Neural crest cell (in vitro differentiated cells): ENCODE data around the gene AQP5. TPM values are rescaled to one million over a fixed set of nuclear protein-coding genes. Genes with fewer than 3 reads are reported as not detected.

Experiments used
- DNase-seq: peaks from one replicate; pipeline ENCODE4 v3.0.0; 2021; ENCODE audit warnings: low read depth, mixed read lengths, low spot score
- H3K27ac Mint-ChIP-seq: one replicate; pipeline ENCODE4 v1.8.0; 2021; ENCODE audit warnings: mild to moderate bottlenecking, mixed read lengths; ENCODE audit not compliant: unreplicated experiment
- H3K27me3 Mint-ChIP-seq: 2 replicates; pipeline ENCODE4 v1.8.0; 2021; ENCODE audit warnings: low read depth, mild to moderate bottlenecking, mixed read lengths
- H3K36me3 Mint-ChIP-seq: 2 replicates; pipeline ENCODE4 v1.8.0; 2021; ENCODE audit warnings: low read depth, mild to moderate bottlenecking, mixed read lengths
- H3K4me1 Mint-ChIP-seq: 2 replicates; pipeline ENCODE4 v1.8.0; 2021; ENCODE audit warnings: mixed read lengths
- H3K4me3 Mint-ChIP-seq: one replicate; pipeline ENCODE4 v1.8.0; 2021; ENCODE audit warnings: mild to moderate bottlenecking, mixed read lengths
- H3K9me3 Mint-ChIP-seq: 2 replicates; pipeline ENCODE4 v1.8.0; 2021; ENCODE audit warnings: mixed read lengths
- CTCF ChIP-seq: fragments of 200-600 bp; sonication (generic); conservative IDR thresholded peaks from 2 replicates; pipeline ENCODE4 v1.5.0; 2021; ENCODE audit warnings: antibody characterized with exemption, mild to moderate bottlenecking
- total RNA-seq: library from RNA; stranded (reverse); gene quantifications from 2 replicates; pipeline ENCODE4 v1.2.1, GENCODE V29; 2021

AQP5 gene
- total RNA-seq, 1 donor from 2014 or later = 1.2 TPM

- no peak overlapping the region for H3K27ac Mint-ChIP-seq
These were observed 43.5 kb downstream of the AQP5 start for GRCh38 chr12:50005175-50005574.

GRCh38 chr12:50006280-50006679 is 44.6 kb downstream of the AQP5 start:
- TF ChIP-seq CTCF = no peak
- H3K9me3 Mint-ChIP-seq = no peaks in the 10 kb centered on the region
- H3K4me1 Mint-ChIP-seq = no peaks in the 10 kb centered on the region
- no peak for DNase-seq
- no peaks in the 10 kb centered on the region for H3K27me3 Mint-ChIP-seq
- no peak overlapping the region for H3K4me3 Mint-ChIP-seq
- H3K27ac Mint-ChIP-seq = no peak overlapping the region
- H3K36me3 Mint-ChIP-seq = peaks cover 3% of the 10 kb centered on the region

More at GRCh38 chr12:50005175-50005574, 43.5 kb downstream of the AQP5 start:
- Mint-ChIP-seq H3K4me3 (no peak overlapping the region), H3K9me3 (no peaks in the 10 kb centered on the region), H3K27me3 (no peaks in the 10 kb centered on the region), H3K36me3 (peaks cover 7% of the 10 kb centered on the region), H3K4me1 (no peaks in the 10 kb centered on the region)
- TF ChIP-seq CTCF = no peak
- DNase-seq = no peak

- TF ChIP-seq CTCF = no peak
- no peak for DNase-seq
- Mint-ChIP-seq H3K27ac (peak overlapping the region; percentile 91), H3K27me3 (no peaks in the 10 kb centered on the region), H3K4me3 (no peak overlapping the region), H3K9me3 (no peaks in the 10 kb centered on the region), H3K36me3 (peaks cover 2% of the 10 kb centered on the region), H3K4me1 (no peaks in the 10 kb centered on the region)
These were observed 45.2 kb downstream of the AQP5 start for GRCh38 chr12:50006754-50007442.

- Mint-ChIP-seq H3K27me3 (no peaks in the 10 kb centered on the region), H3K9me3 (no peaks in the 10 kb centered on the region), H3K4me3 (no peak overlapping the region), H3K4me1 (peaks cover 5% of the 10 kb centered on the region), H3K36me3 (peaks cover 7% of the 10 kb centered on the region), H3K27ac (no peak overlapping the region)
- no peak for DNase-seq
- no peak for TF ChIP-seq CTCF
These were observed 51.9 kb downstream of the AQP5 start for GRCh38 chr12:50013361-50014147.

- no peak for DNase-seq
- no peak for TF ChIP-seq CTCF
- Mint-ChIP-seq H3K9me3 (no peaks in the 10 kb centered on the region), H3K36me3 (peaks cover 7% of the 10 kb centered on the region), H3K27ac (no peak overlapping the region), H3K4me3 (no peak overlapping the region), H3K4me1 (peaks cover 10% of the 10 kb centered on the region), H3K27me3 (no peaks in the 10 kb centered on the region)
These were observed 52.7 kb downstream of the AQP5 start for GRCh38 chr12:50014342-50014741.

Other genes starting within 250 kb of the AQP5 start
- 352 and 370 TPM in 2 replicates for gene TMBIM6, start 220.3 kb upstream of the AQP5 start, total RNA-seq
- 40.8 and 45.0 TPM in 2 replicates for gene NCKAP5L, start 133.5 kb upstream of the AQP5 start, total RNA-seq
- gene BCDIN3D, start 118.8 kb upstream of the AQP5 start, total RNA-seq = 7.9 and 9.6 TPM in 2 replicates
- 0.73 and 1.6 TPM in 2 replicates for gene FAIM2, start 58.0 kb upstream of the AQP5 start, total RNA-seq
- not detected in 2 replicates for gene AQP2, start 11.1 kb upstream of the AQP5 start, total RNA-seq
- gene AQP6, start 11.1 kb downstream of the AQP5 start, total RNA-seq = 0.21 TPM in 1 of 2 replicates, not detected in the other
- 91.7 and 104 TPM in 2 replicates for gene RACGAP1, start 63.6 kb downstream of the AQP5 start, total RNA-seq
- 22.7 and 25.0 TPM in 2 replicates for gene ASIC1, start 95.7 kb downstream of the AQP5 start, total RNA-seq
- gene SMARCD1, start 123.5 kb downstream of the AQP5 start, total RNA-seq = 187 TPM in 2 replicates
- 0.16 and 0.49 TPM in 2 replicates for gene GPD1, start 142.1 kb downstream of the AQP5 start, total RNA-seq
- gene COX14, start 150.4 kb downstream of the AQP5 start, total RNA-seq = 22.4 and 23.3 TPM in 2 replicates
- 61.7 and 63.4 TPM in 2 replicates for gene CERS5, start 205.5 kb downstream of the AQP5 start, total RNA-seq